Measurements from ENCODE around the gene KIF3A. TPM values are rescaled to one million over a fixed set of nuclear protein-coding genes. Genes with fewer than 3 reads are reported as not detected.

The KIF3A gene
- total RNA-seq: 15.5 TPM

GRCh38 chr5:132736853-132737833 is at the start of gene KIF3A:
Gene KIF3A, minus strand, starts transcription at chr5:132737546. Its CDS starts 127 bp downstream, at chr5:132737419.
- DNase-seq (ENCODE audit: low spot score): peak; percentile 98

- DNase-seq (ENCODE audit: low spot score): no peak
Measured at GRCh38 chr5:132787076-132787475, 49.7 kb upstream of the KIF3A start.

- DNase-seq (ENCODE audit: low spot score): no peak
Measured at GRCh38 chr5:132785864-132786263, 48.5 kb upstream of the KIF3A start.

- DNase-seq (ENCODE audit: low spot score): no peak
Measured at GRCh38 chr5:132785365-132785764, 48.0 kb upstream of the KIF3A start.

- DNase-seq (ENCODE audit: low spot score): no peak
Measured at GRCh38 chr5:132782101-132782500, 44.8 kb upstream of the KIF3A start.

- no peak for DNase-seq (ENCODE audit: low spot score)
Measured at GRCh38 chr5:132781029-132781428, 43.7 kb upstream of the KIF3A start.

GRCh38 chr5:132780577-132780976 is 43.2 kb upstream of the KIF3A start:
- DNase-seq (ENCODE audit: low spot score): no peak

GRCh38 chr5:132779961-132780360 is 42.6 kb upstream of the KIF3A start:
- no peak for DNase-seq (ENCODE audit: low spot score)

GRCh38 chr5:132778856-132779255 is 41.5 kb upstream of the KIF3A start:
- no peak for DNase-seq (ENCODE audit: low spot score)

GRCh38 chr5:132778129-132778528 is 40.8 kb upstream of the KIF3A start:
- no peak for DNase-seq (ENCODE audit: low spot score)

- peak; percentile 32 for DNase-seq (ENCODE audit: low spot score)
Measured at GRCh38 chr5:132777209-132778069, 40.1 kb upstream of the KIF3A start, which contains the start of gene SEPTIN8. Gene SEPTIN8, minus strand, starts transcription at chr5:132777239. Its CDS starts 102 bp downstream, at chr5:132777137.

GRCh38 chr5:132776938-132777208 is 39.5 kb upstream of the KIF3A start:
- DNase-seq (ENCODE audit: low spot score): no peak

- no peak for DNase-seq (ENCODE audit: low spot score)
Measured at GRCh38 chr5:132776131-132776937, 39.0 kb upstream of the KIF3A start.

GRCh38 chr5:132775476-132775961 is 38.2 kb upstream of the KIF3A start:
- no peak for DNase-seq (ENCODE audit: low spot score)

- no peak for DNase-seq (ENCODE audit: low spot score)
Measured at GRCh38 chr5:132774896-132775295, 37.5 kb upstream of the KIF3A start.

GRCh38 chr5:132774406-132774805 is 37.1 kb upstream of the KIF3A start:
- no peak for DNase-seq (ENCODE audit: low spot score)

- DNase-seq (ENCODE audit: low spot score): no peak
Measured at GRCh38 chr5:132773601-132774355, 36.4 kb upstream of the KIF3A start.

- DNase-seq (ENCODE audit: low spot score): no peak
Measured at GRCh38 chr5:132773114-132773513, 35.8 kb upstream of the KIF3A start.

- no peak for DNase-seq (ENCODE audit: low spot score)
Measured at GRCh38 chr5:132772291-132773070, 35.1 kb upstream of the KIF3A start.

- DNase-seq (ENCODE audit: low spot score): no peak
Measured at GRCh38 chr5:132771503-132771998, 34.2 kb upstream of the KIF3A start.

All from mucosa of gallbladder (tissue), 1 donor.